B cell (primary cell): ENCODE data around the gene FGF4. TPM values are rescaled to one million over a fixed set of nuclear protein-coding genes. Genes with fewer than 3 reads are reported as not detected.

Experiments
- ATAC-seq: fragments of 200-7000 bp; cut with Tn5 transposase; one replicate; pipeline ENCODE4 v1.10.0; 2021; ENCODE audit warnings: low read depth, mild to moderate bottlenecking, moderate number of reproducible peaks, moderate library complexity
- CTCF ChIA-PET: fragments of 350-600 bp; sonication (Branson Sonifier 250); formaldehyde crosslinking; loops from one replicate; lab custom pipeline; 2021; ENCODE audit warnings: antibody characterized with exemption, inconsistent platforms; lab: Charles Lee
- POLR2A ChIA-PET: fragments of 350-600 bp; sonication (Branson Sonifier 250); formaldehyde crosslinking; loops from one replicate; lab custom pipeline; 2021; ENCODE audit warnings: antibody characterized with exemption; lab: Charles Lee
- DNase-seq: peaks from one replicate; pipeline ENCODE4 v3.0.0; 2013
- H2AFZ ChIP-seq: 2 replicates; pipeline ENCODE4 v1.6.1; 2012; ENCODE audit warnings: mild to moderate bottlenecking, low read depth, low read length; ENCODE audit not compliant: insufficient read depth, poor library complexity, severe bottlenecking
- H3K27ac ChIP-seq, 2 donors: 1 replicate in 1 of 2; 2 replicates in 1 of 2; pipeline ENCODE4 v1.5.1; 2012 to 2013; ENCODE audit warnings: low read length in 2 of 2, mild to moderate bottlenecking in 2 of 2, moderate library complexity in 1 of 2
- H3K27me3 ChIP-seq, 4 experiments: fragments of 200-600 bp in 1 of 4; sonication (generic) in 1 of 4; replicated peaks in 1 of 4; 1 replicate in 2 of 4; 2 replicates in 2 of 4; pipeline versions ENCODE4 v1.6.1 to v1.7.0; 2013 to 2016; ENCODE audit warnings: low read length in 3 of 4, mild to moderate bottlenecking in 2 of 4, mixed read lengths in 1 of 4, moderate library complexity in 1 of 4; ENCODE audit not compliant: insufficient read depth in 4 of 4, control insufficient read depth in 3 of 4; ENCODE audit errors: control extremely low read depth in 1 of 4
- H3K36me3 ChIP-seq, 2 experiments: replicated peaks in 1 of 2; 1 replicate in 1 of 2; 2 replicates in 1 of 2; pipeline versions ENCODE4 v1.6.1 to v1.7.1; 2013; ENCODE audit warnings: low read length in 1 of 2; ENCODE audit not compliant: insufficient read depth in 2 of 2, control insufficient read depth in 1 of 2; ENCODE audit errors: control extremely low read depth in 1 of 2, extremely low read depth in 1 of 2
- H3K4me1 ChIP-seq, 2 donors: fragments of 200-600 bp in 1 of 2; sonication (generic) in 1 of 2; 1 replicate in 1 of 2; 2 replicates in 1 of 2; pipeline versions ENCODE4 v1.5.1 to v1.6.1; 2013 to 2017; ENCODE audit warnings: low read length in 2 of 2; ENCODE audit not compliant: control insufficient read depth in 2 of 2, insufficient read depth in 2 of 2
- H3K4me2 ChIP-seq: replicated peaks from 2 replicates; pipeline ENCODE3; 2012; ENCODE audit warnings: mild to moderate bottlenecking, low read depth, low read length; ENCODE audit not compliant: poor library complexity, severe bottlenecking
- H3K4me3 ChIP-seq, 5 experiments: fragments of 200-600 bp in 1 of 5; sonication (generic) in 1 of 5; 1 replicate in 3 of 5; 2 replicates in 2 of 5; pipeline versions ENCODE4 v1.5.1 to v1.7.0; 2011 to 2016; ENCODE audit warnings: low read length in 4 of 5, mild to moderate bottlenecking in 4 of 5, low read depth in 2 of 5, control low read depth in 1 of 5, moderate library complexity in 1 of 5; ENCODE audit not compliant: insufficient read depth in 1 of 5; ENCODE audit errors: control extremely low read depth in 1 of 5, extremely low read depth in 1 of 5
- H3K79me2 ChIP-seq: fragments of 200-600 bp; sonication (generic); one replicate; pipeline ENCODE4 v1.6.0; 2016; ENCODE audit warnings: low read length; ENCODE audit not compliant: control insufficient read depth, insufficient read depth
- H3K9ac ChIP-seq: fragments of 200-600 bp; sonication (generic); 2 replicates; pipeline ENCODE4 v1.6.1; 2017; ENCODE audit warnings: mild to moderate bottlenecking, low read length, moderate library complexity
- H3K9me3 ChIP-seq, 3 donors: one replicate each; pipeline versions ENCODE4 v1.6.1 to v1.7.1; 2013; ENCODE audit warnings: low read length in 2 of 3; ENCODE audit not compliant: control insufficient read depth in 2 of 3, insufficient read depth in 1 of 3; ENCODE audit errors: control extremely low read depth in 1 of 3
- H4K20me1 ChIP-seq: 2 replicates; pipeline ENCODE4 v1.6.0; 2012; ENCODE audit warnings: mild to moderate bottlenecking, low read length; ENCODE audit not compliant: insufficient read depth, control insufficient read depth, poor library complexity, severe bottlenecking
- H3K27ac Mint-ChIP-seq: one replicate; pipeline ENCODE4 v1.8.0; 2021; ENCODE audit warnings: mixed read lengths
- H3K27me3 Mint-ChIP-seq: one replicate; pipeline ENCODE4 v1.8.0; 2021; ENCODE audit warnings: mixed read lengths
- H3K4me1 Mint-ChIP-seq: one replicate; pipeline ENCODE4 v1.8.0; 2021; ENCODE audit warnings: mixed read lengths
- H3K4me3 Mint-ChIP-seq: one replicate; pipeline ENCODE4 v1.8.0; 2021; ENCODE audit warnings: mixed read lengths
- H3K9me3 Mint-ChIP-seq: one replicate; pipeline ENCODE4 v1.8.0; 2022; ENCODE audit warnings: mixed read lengths; ENCODE audit not compliant: insufficient read depth
- CTCF ChIP-seq: fragments of 200-600 bp; IDR thresholded peaks from one replicate; pipeline ENCODE4 v1.8.0; 2022; ENCODE audit warnings: antibody characterized with exemption, mild to moderate bottlenecking
- EZH2 ChIP-seq: IDR thresholded peaks from 2 replicates; pipeline ENCODE4 v1.6.1; 2012; ENCODE audit warnings: borderline replicate concordance, low read depth, mild to moderate bottlenecking, moderate library complexity, low read length; ENCODE audit not compliant: insufficient read depth, poor library complexity, severe bottlenecking
- WGBS: methylation state at CpG from one replicate; pipeline ENCODE4 v1.1.5; 2013; ENCODE audit warnings: missing lambda C conversion rate; ENCODE audit not compliant: insufficient coverage; 5-methylcytosine and 5-hydroxymethylcytosine counted together
- intact Hi-C: fragments of 100-400 bp; cut with micrococcal nuclease; formaldehyde crosslinking; loops from one replicate; pipeline ENCODE4 v1.10.0; 2022
- polyA plus RNA-seq: library from polyadenylated mRNA; depleted of rRNA; stranded (reverse); fragments of >200 nt; gene quantifications from 2 replicates; pipeline ENCODE4 v1.2.3, GENCODE V29; 2012
- total RNA-seq, 2 donors: library from RNA; stranded (reverse); fragments of 120-200 nt in 1 of 2; gene quantifications; 1 replicate in 1 of 2; 2 replicates in 1 of 2; pipeline versions ENCODE4 v1.2.3 to v1.2.4, GENCODE V29; 2013 to 2022

The FGF4 gene
- total and polyA plus RNA-seq, 2 donors (not counting 1 experiment from before 2014, with no cell fraction given), result not detected

- Histone ChIP-seq H3K36me3 (no peaks in the 10 kb centered on the region), H3K27ac (no peak overlapping the region), H4K20me1 (no peaks in the 10 kb centered on the region), H3K27me3 (peaks cover 0 to 22% (median 2%) of the 10 kb centered on the region in 4 experiments), H3K9ac (no peak overlapping the region), H2AFZ (no peak overlapping the region), H3K4me3 (no peak overlapping the region), H3K4me1 (peaks cover 0 to 2% of the 10 kb centered on the region in 2 donors), H3K79me2 (no peaks in the 10 kb centered on the region), H3K4me2 (no peak overlapping the region), H3K9me3 (no peaks in the 10 kb centered on the region)
- intact Hi-C loops, result no loop called here
- ATAC-seq (no peak), DNase-seq (no peak)
- WGBS, result 87% methylated on average over 8 of the region's 8 CpGs
- no peak for TF ChIP-seq CTCF
- TF ChIP-seq EZH2, result no peak
- H3K9me3 Mint-ChIP-seq, result no peaks in the 10 kb centered on the region
- ChIA-PET CTCF (no interaction called here), POLR2A (no interaction called here)
- no peaks in the 10 kb centered on the region for H3K4me1 Mint-ChIP-seq
- no peak overlapping the region for H3K27ac Mint-ChIP-seq
- no peak overlapping the region for H3K4me3 Mint-ChIP-seq
- peaks cover 23% of the 10 kb centered on the region for H3K27me3 Mint-ChIP-seq
These were observed 3.2 kb upstream of the FGF4 start for GRCh38 chr11:69778373-69778772.

GRCh38 chr11:69774354-69775162, 583 bp downstream of the FGF4 start:
- Histone ChIP-seq H4K20me1 (no peaks in the 10 kb centered on the region), H3K27ac (no peak overlapping the region), H3K4me1 (peaks cover 0 to 2% of the 10 kb centered on the region in 2 donors), H3K9me3 (no peaks in the 10 kb centered on the region), H3K4me3 (no peak overlapping the region), H3K4me2 (no peak overlapping the region), H2AFZ (no peak overlapping the region), H3K27me3 (peaks cover 0 to 33% (median 2%) of the 10 kb centered on the region in 4 experiments), H3K36me3 (no peaks in the 10 kb centered on the region), H3K79me2 (no peaks in the 10 kb centered on the region), H3K9ac (no peak overlapping the region)
- intact Hi-C loops, result no loop called here
- peaks cover 46% of the 10 kb centered on the region for H3K27me3 Mint-ChIP-seq
- H3K27ac Mint-ChIP-seq, result no peak overlapping the region
- no peak overlapping the region for H3K4me3 Mint-ChIP-seq
- DNase-seq (no peak), ATAC-seq (no peak)
- no peaks in the 10 kb centered on the region for H3K4me1 Mint-ChIP-seq
- WGBS, result 9% methylated on average over 107 of the region's 107 CpGs
- POLR2A ChIA-PET, result no interaction called here
- CTCF ChIA-PET, result no interaction called here
- TF ChIP-seq CTCF, result no peak
- no peak for TF ChIP-seq EZH2
- no peaks in the 10 kb centered on the region for H3K9me3 Mint-ChIP-seq
